GM12875 (cell line): Measurements from ENCODE around the gene CSGALNACT2.

Experiments used
- H3K4me3 ChIP-seq: one replicate; pipeline ENCODE4 v1.5.1; 2011; ENCODE audit warnings: low read depth, low read length, control low read depth
- CTCF ChIP-seq: IDR thresholded peaks from 2 replicates; pipeline ENCODE4 v1.5.1; 2011; ENCODE audit warnings: low read depth, mild to moderate bottlenecking, control low read depth, inconsistent platforms, low read length, moderate library complexity, borderline replicate concordance; ENCODE audit not compliant: insufficient read depth

Gene CSGALNACT2

DNA sequence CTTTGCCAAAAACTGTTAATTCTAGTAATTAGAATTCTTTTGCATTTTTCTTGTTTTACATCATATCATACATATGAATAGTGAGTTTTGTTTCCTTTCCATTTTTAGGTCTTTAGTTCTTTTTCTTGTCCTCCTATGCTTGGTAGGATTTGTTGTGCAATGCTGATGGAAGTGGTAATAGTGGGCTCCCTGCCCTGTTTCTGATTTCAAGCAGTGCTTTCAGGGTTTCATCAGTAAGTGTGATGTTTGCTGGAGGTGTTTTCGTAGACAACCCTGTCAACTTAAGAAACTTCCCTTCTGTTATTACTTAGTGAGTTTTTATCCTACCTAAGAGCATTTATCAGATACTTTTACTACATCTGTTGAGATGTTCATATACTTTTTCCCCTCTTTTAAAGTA, 50.5 kb downstream of the CSGALNACT2 start:
- no peak overlapping the region for H3K4me3 ChIP-seq
- no peak for TF ChIP-seq CTCF

DNA sequence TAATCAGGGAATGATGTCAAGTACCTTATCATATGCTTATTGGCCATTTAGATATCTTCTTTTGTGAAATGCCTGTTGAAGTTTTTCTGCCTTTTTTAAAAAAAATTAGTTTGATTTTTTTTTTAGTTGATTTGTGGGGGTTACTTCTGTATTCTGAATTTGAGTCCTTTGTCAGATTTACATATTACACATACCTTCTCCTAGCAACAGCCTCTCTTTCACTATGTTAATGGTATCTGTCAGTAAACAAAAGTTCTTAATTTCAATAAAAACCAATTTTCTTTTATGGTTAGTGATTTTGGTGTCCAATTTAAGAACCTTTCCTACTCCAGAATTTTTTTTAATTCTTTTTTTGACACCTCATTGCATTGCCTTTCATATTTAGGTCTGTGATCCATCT, 52.0 kb downstream of the CSGALNACT2 start:
- H3K4me3 ChIP-seq: no peak overlapping the region
- TF ChIP-seq CTCF: no peak

GRCh38 chr10:43190775-43191174, 52.5 kb downstream of the CSGALNACT2 start:
- no peak overlapping the region for H3K4me3 ChIP-seq

DNA sequence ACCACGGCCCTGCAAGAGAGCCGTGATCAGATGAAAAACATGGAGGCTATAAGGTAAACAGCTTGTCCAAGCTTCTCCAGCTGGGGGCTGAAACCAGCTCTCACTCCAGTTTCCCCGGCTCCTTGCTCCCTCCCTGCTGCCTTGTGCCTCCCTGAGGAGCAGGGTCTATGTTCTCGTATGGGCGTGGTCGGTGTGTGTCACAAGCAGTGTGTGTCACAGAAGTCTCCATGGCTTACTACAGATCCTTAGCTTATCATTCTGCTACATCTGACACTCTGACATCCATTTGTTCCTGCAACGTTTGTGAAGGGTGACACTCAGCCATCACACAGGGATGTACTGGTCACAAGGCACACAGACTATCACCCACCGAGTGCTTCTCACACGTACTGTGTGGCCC, 54.6 kb downstream of the CSGALNACT2 start:
- no peak overlapping the region for H3K4me3 ChIP-seq
- TF ChIP-seq CTCF: no peak

More at GRCh38 chr10:43190775-43191174, 52.5 kb downstream of the CSGALNACT2 start:
- no peak for TF ChIP-seq CTCF

GRCh38 chr10:43193496-43194080, 55.3 kb downstream of the CSGALNACT2 start:
- TF ChIP-seq CTCF: no peak
- H3K4me3 ChIP-seq: no peak overlapping the region

GRCh38 chr10:43194266-43194665, 56.0 kb downstream of the CSGALNACT2 start:
- TF ChIP-seq CTCF: no peak

DNA sequence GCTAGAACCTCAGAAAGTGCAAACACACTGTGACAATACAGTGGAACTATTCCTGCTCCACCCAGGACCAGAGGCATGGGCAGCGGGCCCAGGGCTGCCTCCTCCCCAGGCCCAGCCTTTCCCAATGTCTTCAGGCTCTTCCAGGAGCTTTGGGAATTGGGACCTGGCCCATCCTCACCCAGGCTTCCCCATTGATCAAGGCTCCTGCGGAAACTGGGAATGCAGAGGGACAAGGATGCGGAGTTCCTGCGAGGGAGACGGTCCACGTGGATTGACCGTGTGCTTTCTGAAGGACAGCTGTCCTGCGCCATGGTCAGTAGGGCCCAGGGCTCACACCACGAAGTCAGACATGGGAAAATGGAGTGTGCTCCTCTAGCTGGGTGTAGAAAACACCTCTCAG, 56.6 kb downstream of the CSGALNACT2 start:
- H3K4me3 ChIP-seq: no peak overlapping the region
- no peak for TF ChIP-seq CTCF

More at GRCh38 chr10:43194266-43194665, 56.0 kb downstream of the CSGALNACT2 start:
- H3K4me3 ChIP-seq: no peak overlapping the region
